GM19397 (cell line): ENCODE data around the gene RPL36.

ENCODE experiments used
- ATAC-seq: cut with Tn5 transposase; IDR thresholded peaks from one replicate; pipeline ENCODE4 v1.9.1; 2021; ENCODE audit warnings: mild to moderate bottlenecking, moderate library complexity; ENCODE audit not compliant: unreplicated experiment

The RPL36 gene

GRCh38 chr19:5690125-5690954 is at the start of gene RPL36:
TSS of gene RPL36 (plus strand) at chr19:5690295. CDS start at chr19:5690508, 213 bp downstream.
- peak; percentile 46 for ATAC-seq

- no peak for ATAC-seq
Observed at GRCh38 chr19:5641171-5641570, 48.9 kb upstream of the RPL36 start.

- no peak for ATAC-seq
Observed at GRCh38 chr19:5642204-5642603, 47.9 kb upstream of the RPL36 start.

- ATAC-seq = no peak
Observed at GRCh38 chr19:5643060-5643459, 47.0 kb upstream of the RPL36 start.

GRCh38 chr19:5644037-5644436 is 46.1 kb upstream of the RPL36 start:
- ATAC-seq = no peak

- ATAC-seq = no peak
Observed at GRCh38 chr19:5645409-5645808, 44.7 kb upstream of the RPL36 start.

- no peak for ATAC-seq
Observed at GRCh38 chr19:5646703-5647102, 43.4 kb upstream of the RPL36 start.

- no peak for ATAC-seq
Observed at GRCh38 chr19:5648464-5648863, 41.6 kb upstream of the RPL36 start.

GRCh38 chr19:5651361-5651760 is 38.7 kb upstream of the RPL36 start:
- no peak for ATAC-seq

- ATAC-seq = no peak
Observed at GRCh38 chr19:5652261-5652660, 37.8 kb upstream of the RPL36 start.

- ATAC-seq = no peak
Observed at GRCh38 chr19:5654931-5655330, 35.2 kb upstream of the RPL36 start.

- no peak for ATAC-seq
Observed at GRCh38 chr19:5655412-5655811, 34.7 kb upstream of the RPL36 start.

GRCh38 chr19:5661483-5661882 is 28.6 kb upstream of the RPL36 start:
- ATAC-seq = no peak

GRCh38 chr19:5663904-5664303 is 26.2 kb upstream of the RPL36 start:
- no peak for ATAC-seq

- no peak for ATAC-seq
Observed at GRCh38 chr19:5664515-5664914, 25.6 kb upstream of the RPL36 start.

- no peak for ATAC-seq
Observed at GRCh38 chr19:5665781-5666513, 24.1 kb upstream of the RPL36 start.

GRCh38 chr19:5666921-5667610 is 23.0 kb upstream of the RPL36 start:
- no peak for ATAC-seq

- ATAC-seq = no peak
Observed at GRCh38 chr19:5667751-5668271, 22.3 kb upstream of the RPL36 start.

- no peak for ATAC-seq
Observed at GRCh38 chr19:5669212-5669611, 20.9 kb upstream of the RPL36 start.

GRCh38 chr19:5671600-5671999 is 18.5 kb upstream of the RPL36 start:
- no peak for ATAC-seq

GRCh38 chr19:5672708-5673459 is 17.2 kb upstream of the RPL36 start:
- ATAC-seq = no peak
